SKM-1 (cell line): Measurements from ENCODE around the gene SMAD9.
"Not testable (repeated sequence)": the region's sequence is repeated elsewhere in the genome, so short reads cannot be mapped to it uniquely, and the experiment has no call there.

Experiments
- DNase-seq: peaks from one replicate; lab custom pipeline; 2025; ENCODE audit not compliant: unreplicated experiment; lab: John Stamatoyannopoulos, UW

SMAD9 gene

GRCh38 chr13:36912369-36912768 is 7.7 kb downstream of the SMAD9 start:
- no peak for DNase-seq

- no peak for DNase-seq
These were observed 9.5 kb downstream of the SMAD9 start for GRCh38 chr13:36910545-36910944.

DNA sequence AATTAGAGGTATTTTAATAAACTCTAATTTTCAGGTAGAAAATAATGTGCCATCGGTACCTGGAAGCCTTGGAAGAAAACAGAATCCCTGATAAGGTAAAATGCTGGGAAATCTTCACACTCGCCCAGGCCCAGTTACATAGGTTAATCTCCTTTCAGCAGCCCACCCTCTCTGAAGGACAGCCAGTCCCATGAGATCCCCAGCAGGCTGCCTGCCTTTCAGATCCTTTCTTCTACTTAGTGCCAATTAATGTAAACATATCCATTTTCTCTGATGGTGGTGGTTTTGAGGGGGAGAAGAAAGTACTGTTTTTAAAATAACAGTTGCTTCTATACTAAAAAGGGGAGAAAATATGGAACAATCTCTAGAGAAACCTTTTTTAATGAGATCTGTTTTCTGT is 12.2 kb downstream of the SMAD9 start:
- no peak for DNase-seq

- no peak for DNase-seq
These were observed 12.8 kb downstream of the SMAD9 start for GRCh38 chr13:36907266-36907665.

- no peak for DNase-seq
These were observed 14.1 kb downstream of the SMAD9 start for GRCh38 chr13:36905944-36906343.

DNA sequence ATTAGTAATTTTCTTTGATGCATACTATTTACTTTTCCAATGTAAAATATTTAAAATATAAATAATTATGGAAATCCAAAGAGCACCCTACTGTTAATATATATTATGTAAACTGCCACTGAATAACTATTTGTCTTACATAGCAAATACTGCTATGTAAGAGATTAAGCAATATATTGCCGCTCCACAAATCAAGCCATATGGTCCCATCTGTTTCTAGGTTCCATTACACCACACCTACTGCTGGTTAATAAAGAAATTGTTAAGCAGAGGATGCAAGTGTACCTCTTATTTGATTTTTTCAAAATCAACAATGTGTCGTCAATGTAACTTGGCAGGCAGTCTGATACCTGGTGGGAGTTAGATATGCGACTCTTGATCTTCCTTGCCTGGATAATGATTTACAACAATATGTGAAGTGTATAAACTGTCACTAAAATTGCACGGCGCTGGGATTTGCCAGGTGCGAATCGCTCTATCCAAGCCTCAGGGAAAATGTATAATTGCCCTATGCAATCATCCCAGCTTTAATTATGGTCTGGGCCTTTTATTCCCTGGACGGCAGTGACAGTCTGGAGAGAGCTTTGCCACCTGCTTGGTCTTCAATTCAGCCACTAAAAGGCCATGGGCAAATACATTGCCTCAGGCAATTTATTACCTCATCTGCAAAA is 16.0 kb downstream of the SMAD9 start:
- no peak for DNase-seq

DNA sequence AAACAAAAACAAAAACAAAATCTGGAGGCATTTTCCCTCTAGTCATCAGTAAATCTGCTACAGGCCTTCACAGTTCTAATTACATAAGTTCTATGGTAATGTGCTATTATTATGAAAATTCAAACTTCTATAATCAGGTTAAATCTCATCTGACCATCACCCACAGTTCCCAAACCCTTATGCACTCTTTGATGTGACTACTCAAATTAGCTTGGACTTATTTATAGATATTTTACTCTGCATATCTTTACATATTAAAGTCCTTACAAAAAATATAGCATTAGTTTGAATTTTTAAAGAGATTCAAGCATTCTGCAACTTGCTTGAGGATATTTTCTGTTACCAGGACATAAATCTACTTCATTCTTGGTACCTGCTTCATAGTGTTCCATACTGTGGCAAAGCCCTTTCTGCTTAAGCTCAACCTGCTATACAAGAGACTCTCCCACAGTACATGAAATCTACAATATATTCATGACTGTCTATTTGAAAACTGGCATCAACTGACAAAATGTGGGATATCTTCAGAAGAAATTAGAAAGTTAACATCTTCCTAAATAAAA is 22.9 kb downstream of the SMAD9 start:
- no peak for DNase-seq

- no peak for DNase-seq
These were observed 28.3 kb downstream of the SMAD9 start for GRCh38 chr13:36891752-36892151.

GRCh38 chr13:36888645-36889044 is 31.4 kb downstream of the SMAD9 start:
- DNase-seq, result no peak

DNA sequence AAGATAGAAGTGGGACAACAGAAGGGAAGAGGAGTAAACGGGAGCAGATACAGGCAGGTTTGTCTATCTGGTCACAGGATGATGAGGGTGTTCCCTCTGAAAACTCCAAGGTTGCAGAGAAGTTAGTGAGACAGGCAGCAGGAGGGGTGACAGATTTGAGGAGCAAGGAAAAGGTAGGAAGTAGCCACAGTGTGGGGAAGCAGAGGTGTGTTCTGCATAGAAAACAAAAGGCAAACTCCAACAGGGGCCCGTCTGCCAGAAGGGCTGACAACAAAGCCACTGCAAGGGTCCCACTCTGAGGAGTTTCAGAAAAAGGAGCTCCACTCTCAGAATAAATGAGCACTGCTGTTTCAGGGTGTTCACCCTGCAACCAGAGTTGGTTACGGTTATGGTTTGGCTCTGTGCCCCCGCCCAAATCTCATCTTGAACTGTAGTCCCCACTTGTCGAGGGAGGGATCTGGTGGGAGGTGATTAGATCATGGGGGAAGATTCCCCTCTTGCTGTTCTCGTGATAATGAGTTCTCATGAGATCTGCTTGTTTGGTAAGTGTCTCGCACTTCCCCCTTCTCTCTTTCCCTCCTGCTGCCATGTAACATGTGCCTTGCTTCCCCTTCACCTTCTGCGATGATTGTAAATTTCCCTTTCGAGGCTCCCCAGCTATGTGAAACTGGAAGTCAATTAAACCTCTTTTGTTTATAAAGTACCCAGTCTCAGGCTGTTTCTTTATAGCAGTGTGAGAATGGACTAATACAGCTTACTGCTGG is 32.1 kb downstream of the SMAD9 start:
- DNase-seq, result no peak

GRCh38 chr13:36885901-36886300 is 34.1 kb downstream of the SMAD9 start:
- no peak for DNase-seq

DNA sequence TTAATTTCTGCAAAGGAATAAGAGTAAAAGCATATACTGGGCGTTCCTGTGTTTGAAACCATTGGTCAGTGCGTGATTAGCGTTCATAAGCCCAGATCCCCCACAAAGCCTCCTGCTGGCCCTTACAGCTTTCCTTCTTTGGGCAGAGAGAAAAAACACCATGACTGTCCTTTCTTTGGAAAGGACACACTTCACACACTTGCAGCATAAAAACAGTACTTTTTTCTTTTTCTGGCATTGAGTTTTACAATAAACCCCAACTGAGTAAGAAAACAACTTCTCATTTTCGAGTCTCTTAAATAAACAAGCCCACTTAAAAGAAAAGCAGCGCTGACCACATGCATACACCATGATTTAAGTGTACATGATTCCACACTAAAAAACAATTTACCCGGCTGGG is 35.8 kb downstream of the SMAD9 start:
- DNase-seq, result no peak

DNA sequence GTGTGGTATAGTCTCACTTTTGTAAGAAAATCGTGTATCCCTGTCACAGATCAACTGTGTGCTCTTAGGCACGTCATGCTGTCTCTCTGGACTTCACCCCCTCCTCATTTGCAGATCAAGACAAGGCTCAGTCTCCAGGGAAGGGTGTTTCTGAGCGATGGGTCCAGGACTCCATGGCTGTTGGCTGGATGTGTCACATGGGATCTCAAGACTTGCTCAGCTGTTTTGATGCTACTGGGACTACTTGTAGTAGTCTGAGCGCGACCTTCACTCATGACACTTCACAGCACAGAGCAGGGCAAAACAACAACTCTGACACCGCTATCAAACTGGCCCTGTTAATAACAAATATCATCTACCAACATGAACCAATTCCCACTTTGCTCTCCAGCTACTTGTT is 36.2 kb downstream of the SMAD9 start:
- DNase-seq, result no peak

- not testable (repeated sequence) for DNase-seq
These were observed 36.6 kb downstream of the SMAD9 start for GRCh38 chr13:36883392-36883791.

GRCh38 chr13:36882829-36883390 is 37.1 kb downstream of the SMAD9 start:
- no peak for DNase-seq

DNA sequence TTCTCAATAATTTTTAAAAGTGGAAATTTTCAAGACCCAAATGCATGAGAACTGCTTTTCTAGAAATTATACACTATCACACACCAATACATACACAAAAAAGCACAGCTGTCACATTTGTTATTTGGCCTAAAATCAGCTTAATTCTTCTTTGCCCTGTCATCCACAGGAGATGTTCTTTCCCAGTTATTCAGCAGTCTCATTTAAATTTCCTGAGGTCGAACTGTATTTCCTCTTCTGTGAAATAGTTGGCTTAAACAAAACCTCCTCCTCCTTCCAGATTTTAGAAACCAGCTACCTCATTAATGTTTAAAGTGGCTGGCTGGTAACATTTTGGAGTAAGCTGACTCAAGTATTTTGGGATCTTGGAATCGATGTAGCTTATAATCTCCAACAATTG is 39.1 kb downstream of the SMAD9 start:
- DNase-seq, result no peak

GRCh38 chr13:36879218-36879938 is 40.7 kb downstream of the SMAD9 start:
- DNase-seq, result no peak

DNA sequence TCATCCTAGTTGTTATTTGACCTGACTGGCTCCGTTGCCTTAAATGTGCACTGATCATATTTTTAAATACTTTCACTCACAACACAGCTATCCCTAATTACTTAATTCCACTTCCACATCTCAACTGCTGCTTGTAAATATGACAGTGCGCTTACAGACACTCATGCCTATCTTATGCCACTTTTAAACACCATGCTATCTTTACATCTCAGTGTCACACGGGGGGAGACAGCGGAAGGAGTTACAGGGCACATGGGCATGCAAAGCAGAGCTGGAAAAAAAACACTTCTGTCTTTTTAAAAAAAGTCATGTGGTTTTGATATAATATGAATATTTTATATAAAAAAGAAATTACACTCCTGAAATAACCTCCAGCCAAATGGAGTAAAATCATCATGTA is 44.1 kb downstream of the SMAD9 start:
- no peak for DNase-seq

GRCh38 chr13:36875431-36875830 is 44.6 kb downstream of the SMAD9 start:
- DNase-seq, result no peak

DNA sequence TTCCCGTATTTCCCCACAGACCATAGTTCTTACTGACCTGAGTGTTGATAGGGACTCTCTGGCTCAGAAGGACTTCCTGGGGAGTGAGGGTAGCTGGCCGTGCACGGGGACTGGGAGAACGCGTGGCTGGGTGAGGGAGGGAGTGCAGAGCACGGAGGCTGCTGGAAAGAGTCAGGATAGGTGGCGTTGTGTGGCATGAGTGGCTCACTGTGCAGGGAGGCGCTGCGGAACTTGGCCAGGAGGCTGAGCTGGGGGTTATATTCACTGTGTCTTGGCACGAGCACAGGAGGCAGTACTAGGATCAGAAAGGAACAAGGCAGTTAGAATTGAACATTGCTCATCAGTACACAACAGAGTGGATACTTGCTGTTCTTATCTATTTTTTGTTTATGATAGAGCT is 47.4 kb downstream of the SMAD9 start:
- no peak for DNase-seq

DNA sequence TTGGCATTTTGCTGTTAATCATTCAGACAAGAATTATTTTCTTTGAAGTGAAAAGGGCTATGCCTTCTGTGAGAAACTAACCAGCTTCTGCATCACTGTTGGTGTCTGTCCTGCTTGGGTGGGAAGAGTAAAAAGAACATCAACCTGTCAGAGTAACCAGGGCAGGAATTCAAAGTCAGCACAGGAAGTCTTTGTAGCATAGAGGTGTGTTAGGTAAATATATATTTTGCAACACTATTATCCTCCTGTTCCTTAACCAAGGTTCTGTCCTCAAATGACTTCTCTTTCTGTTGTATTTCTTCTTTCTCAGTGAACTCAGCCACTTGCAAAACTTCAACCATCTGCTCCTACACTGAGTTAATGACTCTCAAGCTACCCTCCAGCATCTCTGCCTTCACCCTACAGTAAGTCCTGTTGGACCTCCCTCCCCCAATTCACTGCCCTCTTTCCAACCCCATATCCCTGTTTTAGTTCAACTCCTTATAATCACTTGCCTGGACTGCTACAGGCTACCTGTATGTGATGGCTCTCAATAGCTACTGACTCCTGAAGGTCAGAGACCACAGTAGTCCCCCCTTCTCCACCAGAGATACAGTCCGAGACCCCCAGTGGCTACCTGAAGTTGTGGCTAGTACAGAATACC is 49.9 kb downstream of the SMAD9 start:
- DNase-seq, result peak; percentile 59
